ENCODE measurements around the gene MACROD2. TPM values are rescaled to one million over a fixed set of nuclear protein-coding genes. Genes with fewer than 3 reads are reported as not detected.

MACROD2 gene
- polyA plus RNA-seq, 2 of the 4 experiments (the other 2 are of a cell fraction): 0.96 to 1.3 TPM

DNA sequence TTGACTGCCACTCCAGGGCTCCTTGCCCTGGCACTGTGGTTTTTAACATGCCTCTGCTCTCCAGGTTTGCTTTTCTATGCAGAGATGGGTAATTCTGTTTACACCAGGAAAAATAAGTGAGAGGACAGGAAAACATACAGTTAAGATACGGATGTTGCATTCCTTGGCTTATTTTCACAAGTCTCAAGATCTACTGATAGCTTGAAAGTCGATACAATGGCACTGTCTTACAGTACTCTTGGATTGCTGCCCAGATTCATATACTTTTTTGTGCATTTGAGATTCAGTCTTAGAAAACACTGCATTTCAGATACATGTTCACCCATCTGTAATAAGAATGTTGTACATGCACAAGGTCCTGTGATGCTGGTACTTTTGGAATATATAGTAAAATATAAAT lies 501.7 kb downstream of the MACROD2 start:
- FAIRE-seq (no peak), DNase-seq (ENCODE audit: low read depth in 1 of 2, low spot score in 1 of 2) (no peak), ATAC-seq (no peak)
- H3K9me3 ChIP-seq: no peaks in the 10 kb centered on the region
- ChIA-PET CTCF (interaction anchor here (0.8 to 1.7 kb wide), 2 partner anchors 15 to 130 kb away, joined by 3 to 4 read pairs; no protein-coding TSS in a partner anchor), POLR2A (no interaction called here)
- 38% methylated on average over 2 of the region's 2 CpGs for WGBS (ENCODE audit: missing lambda C conversion rate)
- no peaks in the 10 kb centered on the region for H3K4me1 ChIP-seq
- TF ChIP-seq HMGXB4 (CRISPR knock-in tag; IDR thresholded peaks at IDR 0.05; ENCODE audit: borderline replicate concordance): no peak
- TF ChIP-seq RFX5 (IDR thresholded peaks at IDR 0.05): no peak
- TF ChIP-seq NFE2L2 (conservative IDR thresholded peaks at IDR 0.05; ENCODE audit: low read length): no peak
- no peak for TF ChIP-seq BHLHE40 (IDR thresholded peaks at IDR 0.05; ENCODE audit: low read depth, low read length)
- TF ChIP-seq, protein P1, sequence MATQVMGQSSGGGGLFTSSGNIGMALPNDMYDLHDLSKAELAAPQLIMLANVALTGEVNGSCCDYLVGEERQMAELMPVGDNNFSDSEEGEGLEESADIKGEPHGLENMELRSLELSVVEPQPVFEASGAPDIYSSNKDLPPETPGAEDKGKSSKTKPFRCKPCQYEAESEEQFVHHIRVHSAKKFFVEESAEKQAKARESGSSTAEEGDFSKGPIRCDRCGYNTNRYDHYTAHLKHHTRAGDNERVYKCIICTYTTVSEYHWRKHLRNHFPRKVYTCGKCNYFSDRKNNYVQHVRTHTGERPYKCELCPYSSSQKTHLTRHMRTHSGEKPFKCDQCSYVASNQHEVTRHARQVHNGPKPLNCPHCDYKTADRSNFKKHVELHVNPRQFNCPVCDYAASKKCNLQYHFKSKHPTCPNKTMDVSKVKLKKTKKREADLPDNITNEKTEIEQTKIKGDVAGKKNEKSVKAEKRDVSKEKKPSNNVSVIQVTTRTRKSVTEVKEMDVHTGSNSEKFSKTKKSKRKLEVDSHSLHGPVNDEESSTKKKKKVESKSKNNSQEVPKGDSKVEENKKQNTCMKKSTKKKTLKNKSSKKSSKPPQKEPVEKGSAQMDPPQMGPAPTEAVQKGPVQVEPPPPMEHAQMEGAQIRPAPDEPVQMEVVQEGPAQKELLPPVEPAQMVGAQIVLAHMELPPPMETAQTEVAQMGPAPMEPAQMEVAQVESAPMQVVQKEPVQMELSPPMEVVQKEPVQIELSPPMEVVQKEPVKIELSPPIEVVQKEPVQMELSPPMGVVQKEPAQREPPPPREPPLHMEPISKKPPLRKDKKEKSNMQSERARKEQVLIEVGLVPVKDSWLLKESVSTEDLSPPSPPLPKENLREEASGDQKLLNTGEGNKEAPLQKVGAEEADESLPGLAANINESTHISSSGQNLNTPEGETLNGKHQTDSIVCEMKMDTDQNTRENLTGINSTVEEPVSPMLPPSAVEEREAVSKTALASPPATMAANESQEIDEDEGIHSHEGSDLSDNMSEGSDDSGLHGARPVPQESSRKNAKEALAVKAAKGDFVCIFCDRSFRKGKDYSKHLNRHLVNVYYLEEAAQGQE (IDR thresholded peaks at IDR 0.05): no peak
- no peak for TF ChIP-seq FOXS1 (CRISPR knock-in tag; IDR thresholded peaks at IDR 0.05)
- no peak for TF ChIP-seq HOXB5 (CRISPR knock-in tag; IDR thresholded peaks at IDR 0.05)
- no peak for TF ChIP-seq CEBPB (IDR thresholded peaks at IDR 0.05)
- TF ChIP-seq POLR2A (IDR thresholded peaks at IDR 0.05; ENCODE audit: low read length): no peak
- H3K4me2 ChIP-seq: no peak overlapping the region
- H3K4me3 ChIP-seq: no peak overlapping the region
- no peak overlapping the region for H3K27ac ChIP-seq

GRCh38 chr20:14498772-14499171 lies 503.5 kb downstream of the MACROD2 start:
- ATAC-seq (no peak), FAIRE-seq (no peak)

DNA sequence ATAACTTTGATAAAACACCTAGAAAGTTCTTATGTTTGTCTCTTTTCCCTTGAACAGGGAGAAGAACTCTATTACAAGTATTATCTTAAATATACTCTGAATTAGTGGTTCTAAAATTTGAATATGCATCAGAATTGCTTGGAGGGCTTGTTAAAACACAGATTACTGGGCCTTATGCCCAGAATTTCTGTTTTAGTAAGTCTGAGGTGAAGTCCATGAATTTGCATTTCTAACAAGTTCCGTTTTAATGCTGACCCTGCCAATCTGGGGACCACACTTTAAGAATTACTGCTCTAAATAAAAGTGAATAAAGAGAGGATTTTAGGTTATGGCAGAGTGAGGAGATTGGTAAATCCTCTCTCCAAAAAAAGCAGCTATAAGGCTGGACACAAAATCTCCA lies 510.2 kb downstream of the MACROD2 start:
- no peak for DNase-seq (ENCODE audit: low read depth in 1 of 2, low spot score in 1 of 2)
- H3K4me3 ChIP-seq: no peak overlapping the region
- ATAC-seq: no peak
- no peak overlapping the region for H3K27ac ChIP-seq
- no peaks in the 10 kb centered on the region for H3K9me3 ChIP-seq
- FAIRE-seq: peak; percentile 49
- 89% methylated on average over 1 of the region's 1 CpG for WGBS (ENCODE audit: missing lambda C conversion rate)
- no peak overlapping the region for H3K4me2 ChIP-seq
- CTCF ChIA-PET: no interaction called here
- TF ChIP-seq, protein P2, sequence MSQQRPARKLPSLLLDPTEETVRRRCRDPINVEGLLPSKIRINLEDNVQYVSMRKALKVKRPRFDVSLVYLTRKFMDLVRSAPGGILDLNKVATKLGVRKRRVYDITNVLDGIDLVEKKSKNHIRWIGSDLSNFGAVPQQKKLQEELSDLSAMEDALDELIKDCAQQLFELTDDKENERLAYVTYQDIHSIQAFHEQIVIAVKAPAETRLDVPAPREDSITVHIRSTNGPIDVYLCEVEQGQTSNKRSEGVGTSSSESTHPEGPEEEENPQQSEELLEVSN (IDR thresholded peaks at IDR 0.05; ENCODE audit: borderline replicate concordance, low read depth): no peak
- TF ChIP-seq BCL3 (IDR thresholded peaks at IDR 0.05): no peak
- TF ChIP-seq MAFK (IDR thresholded peaks at IDR 0.05; ENCODE audit: partially characterized antibody): no peak
- TF ChIP-seq HDAC2 (IDR thresholded peaks at IDR 0.05): no peak
- no peak for TF ChIP-seq PHF8 (IDR thresholded peaks at IDR 0.05; ENCODE audit: borderline replicate concordance, low read depth)
- TF ChIP-seq NFE2L2 (conservative IDR thresholded peaks at IDR 0.05; ENCODE audit: low read length): no peak
- TF ChIP-seq FOSL2 (IDR thresholded peaks at IDR 0.05): no peak
- no peak for TF ChIP-seq FOSL2 (CRISPR knock-in tag; IDR thresholded peaks at IDR 0.05)
- no peak for TF ChIP-seq ZNF302 (CRISPR knock-in tag; IDR thresholded peaks at IDR 0.05)
- TF ChIP-seq ATOH8 (CRISPR knock-in tag; IDR thresholded peaks at IDR 0.05; ENCODE audit: low read depth): no peak
- no peak for TF ChIP-seq TP53 (CRISPR knock-in tag; IDR thresholded peaks at IDR 0.05)
- no peak for TF ChIP-seq KDM1A (IDR thresholded peaks at IDR 0.05; ENCODE audit: low read depth)
- no peak for TF ChIP-seq CBX8 (IDR thresholded peaks at IDR 0.05)
- H3K4me1 ChIP-seq: no peaks in the 10 kb centered on the region
- POLR2A ChIA-PET: no interaction called here

More at GRCh38 chr20:14498772-14499171, 503.5 kb downstream of the MACROD2 start:
- WGBS (ENCODE audit: missing lambda C conversion rate): 89% methylated on average over 4 of the region's 4 CpGs
- Histone ChIP-seq H3K4me2 (no peak overlapping the region), H3K4me3 (no peak overlapping the region), H3K9me3 (no peaks in the 10 kb centered on the region), H3K4me1 (no peaks in the 10 kb centered on the region), H3K27ac (no peak overlapping the region)
- no peak for DNase-seq (ENCODE audit: low read depth in 1 of 2, low spot score in 1 of 2)
- POLR2A ChIA-PET: no interaction called here
- CTCF ChIA-PET: interaction anchor here (1.7 kb wide), 1 partner anchor 14 kb away, joined by 4 read pairs; no protein-coding TSS in a partner anchor
- TF ChIP-seq KDM5A (IDR thresholded peaks at IDR 0.05) (no peak), NPAS2 (CRISPR knock-in tag; IDR thresholded peaks at IDR 0.05; ENCODE audit: borderline replicate concordance) (no peak), BHLHE40 (IDR thresholded peaks at IDR 0.05; ENCODE audit: low read depth, low read length) (no peak), HEYL (CRISPR knock-in tag; IDR thresholded peaks at IDR 0.05) (no peak), KDM1A (IDR thresholded peaks at IDR 0.05; ENCODE audit: low read depth) (no peak)

Measured in A549 (cell line).